Testis (tissue), 2 donors: ENCODE results near the gene MACROD2.

Source experiments
- POLR2A ChIP-seq: fragments of 450-650 bp; IDR thresholded peaks from one replicate; pipeline ENCODE4 v1.6.1; 2017; ENCODE audit warnings: antibody characterized with exemption, mild to moderate bottlenecking, moderate library complexity
- TF ChIP-seq, protein P1 (sequence below), 3 experiments: fragments of 450-650 bp in 2 of 3; fragments of 200-600 bp in 1 of 3; sonication (generic) in 1 of 3; IDR thresholded peaks; one replicate each; pipeline ENCODE4 v1.5.1; 2016 to 2019; ENCODE audit warnings: antibody characterized with exemption in 3 of 3, mild to moderate bottlenecking in 2 of 3, moderate library complexity in 1 of 3

DNA sequence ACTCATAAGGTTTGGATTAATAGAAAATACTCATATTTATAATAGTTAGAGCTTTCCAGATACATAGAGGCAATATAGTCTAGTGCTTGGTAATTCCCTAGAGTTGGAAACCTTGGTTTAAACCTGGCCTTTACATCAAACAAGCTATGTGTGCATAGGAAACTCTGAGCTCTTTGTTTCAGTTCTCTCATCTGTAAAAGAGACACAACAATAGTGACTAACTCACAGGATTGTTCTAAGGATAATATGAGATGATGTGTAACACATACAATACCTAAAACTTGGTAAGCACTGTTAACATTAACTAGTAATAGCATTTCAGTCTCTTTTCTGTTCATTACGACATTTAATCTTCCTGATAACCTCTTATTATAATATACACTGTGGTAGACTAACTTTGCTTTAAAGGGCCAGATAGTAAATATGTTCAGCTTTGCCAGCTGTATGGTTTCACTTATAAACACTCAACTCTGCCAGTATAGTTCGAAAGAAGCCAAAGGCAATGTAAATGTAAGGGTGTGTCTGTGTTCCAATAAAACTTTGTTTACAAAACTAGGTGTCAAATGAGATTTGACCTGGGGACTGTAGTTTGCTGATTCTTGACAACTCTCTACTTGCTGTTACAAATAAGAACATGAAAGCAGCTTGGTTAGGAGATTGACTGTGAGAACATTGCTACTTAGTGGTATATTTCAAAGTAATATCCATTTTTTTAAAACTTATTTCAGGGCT, 712.7 kb downstream of the MACROD2 start:
- TF ChIP-seq, protein P1, sequence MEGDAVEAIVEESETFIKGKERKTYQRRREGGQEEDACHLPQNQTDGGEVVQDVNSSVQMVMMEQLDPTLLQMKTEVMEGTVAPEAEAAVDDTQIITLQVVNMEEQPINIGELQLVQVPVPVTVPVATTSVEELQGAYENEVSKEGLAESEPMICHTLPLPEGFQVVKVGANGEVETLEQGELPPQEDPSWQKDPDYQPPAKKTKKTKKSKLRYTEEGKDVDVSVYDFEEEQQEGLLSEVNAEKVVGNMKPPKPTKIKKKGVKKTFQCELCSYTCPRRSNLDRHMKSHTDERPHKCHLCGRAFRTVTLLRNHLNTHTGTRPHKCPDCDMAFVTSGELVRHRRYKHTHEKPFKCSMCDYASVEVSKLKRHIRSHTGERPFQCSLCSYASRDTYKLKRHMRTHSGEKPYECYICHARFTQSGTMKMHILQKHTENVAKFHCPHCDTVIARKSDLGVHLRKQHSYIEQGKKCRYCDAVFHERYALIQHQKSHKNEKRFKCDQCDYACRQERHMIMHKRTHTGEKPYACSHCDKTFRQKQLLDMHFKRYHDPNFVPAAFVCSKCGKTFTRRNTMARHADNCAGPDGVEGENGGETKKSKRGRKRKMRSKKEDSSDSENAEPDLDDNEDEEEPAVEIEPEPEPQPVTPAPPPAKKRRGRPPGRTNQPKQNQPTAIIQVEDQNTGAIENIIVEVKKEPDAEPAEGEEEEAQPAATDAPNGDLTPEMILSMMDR (IDR thresholded peaks at IDR 0.05): no peak
- TF ChIP-seq POLR2A: no peak
